Measurements from ENCODE around the gene RRP9.

- no peak for TF ChIP-seq POLR2A (IDR thresholded peaks at IDR 0.05)
- no peak for TF ChIP-seq CTCF (IDR thresholded peaks at IDR 0.05)
- no peak for TF ChIP-seq POLR2AphosphoS5 (IDR thresholded peaks at IDR 0.05; ENCODE audit: insufficient read depth in 1 of 2, low read depth in 1 of 2)
Measured at GRCh38 chr3:51935886-51936755, 5.6 kb downstream of the RRP9 start.
